ENCODE measurements around the gene LRCH4.

- TF ChIP-seq, protein P1, sequence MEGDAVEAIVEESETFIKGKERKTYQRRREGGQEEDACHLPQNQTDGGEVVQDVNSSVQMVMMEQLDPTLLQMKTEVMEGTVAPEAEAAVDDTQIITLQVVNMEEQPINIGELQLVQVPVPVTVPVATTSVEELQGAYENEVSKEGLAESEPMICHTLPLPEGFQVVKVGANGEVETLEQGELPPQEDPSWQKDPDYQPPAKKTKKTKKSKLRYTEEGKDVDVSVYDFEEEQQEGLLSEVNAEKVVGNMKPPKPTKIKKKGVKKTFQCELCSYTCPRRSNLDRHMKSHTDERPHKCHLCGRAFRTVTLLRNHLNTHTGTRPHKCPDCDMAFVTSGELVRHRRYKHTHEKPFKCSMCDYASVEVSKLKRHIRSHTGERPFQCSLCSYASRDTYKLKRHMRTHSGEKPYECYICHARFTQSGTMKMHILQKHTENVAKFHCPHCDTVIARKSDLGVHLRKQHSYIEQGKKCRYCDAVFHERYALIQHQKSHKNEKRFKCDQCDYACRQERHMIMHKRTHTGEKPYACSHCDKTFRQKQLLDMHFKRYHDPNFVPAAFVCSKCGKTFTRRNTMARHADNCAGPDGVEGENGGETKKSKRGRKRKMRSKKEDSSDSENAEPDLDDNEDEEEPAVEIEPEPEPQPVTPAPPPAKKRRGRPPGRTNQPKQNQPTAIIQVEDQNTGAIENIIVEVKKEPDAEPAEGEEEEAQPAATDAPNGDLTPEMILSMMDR (IDR thresholded peaks at IDR 0.05; ENCODE audit: low read depth, low read length, poor library complexity, severe bottlenecking) = no peak
- TF ChIP-seq EZH2phosphoT487 (IDR thresholded peaks at IDR 0.05; ENCODE audit: borderline replicate concordance, low read length) = no peak
Measured at GRCh38 chr7:100553032-100553431, 32.9 kb downstream of the LRCH4 start.
